ENCODE data around the gene SLC45A2.

The SLC45A2 gene

GRCh38 chr5:34008802-34009201 lies 24.3 kb upstream of the SLC45A2 start:
- Histone ChIP-seq H3K27ac (ENCODE audit: low read depth, low read length) (peak overlapping the region; percentile 89), H3K9ac (ENCODE audit: low read length in 5 of 5) (peak overlapping the region in 4 of 5 donors; percentile 21 to 94 (median 82)), H3K27me3 (ENCODE audit: control insufficient read depth in 5 of 5, insufficient read depth in 4 of 5, low read length in 5 of 5) (no peaks in the 10 kb centered on the region), H3K4me3 (ENCODE audit: low read depth in 1 of 5, low read length in 5 of 5) (peak overlapping the region; percentile 79 to 99 (median 96)), H3K4me1 (ENCODE audit: control insufficient read depth in 5 of 5, insufficient read depth in 5 of 5, low read length in 5 of 5) (peaks cover 6 to 36% (median 32%) of the 10 kb centered on the region in 5 donors), H3K36me3 (ENCODE audit: control insufficient read depth in 5 of 5, insufficient read depth in 5 of 5, low read length in 5 of 5) (peaks cover 0 to 7% (median 3%) of the 10 kb centered on the region in 5 donors), H3K9me3 (ENCODE audit: control insufficient read depth in 5 of 5, low read length in 5 of 5) (no peaks in the 10 kb centered on the region)

GRCh38 chr5:34007621-34008600 lies 23.4 kb upstream of the SLC45A2 start, which contains the start of gene AMACR:
Gene AMACR (minus strand): TSS chr5:34008050. CDS start chr5:34008019, 31 bp downstream.
- no peaks in the 10 kb centered on the region for H3K9me3 ChIP-seq (ENCODE audit: control insufficient read depth in 5 of 5, low read length in 5 of 5)
- no peaks in the 10 kb centered on the region for H3K27me3 ChIP-seq (ENCODE audit: control insufficient read depth in 5 of 5, insufficient read depth in 4 of 5, low read length in 5 of 5)
- peaks cover 5 to 16% (median 9%) of the 10 kb centered on the region in 5 donors for H3K36me3 ChIP-seq (ENCODE audit: control insufficient read depth in 5 of 5, insufficient read depth in 5 of 5, low read length in 5 of 5)
- H3K4me3 ChIP-seq (ENCODE audit: low read depth in 1 of 5, low read length in 5 of 5) = peak within 1 kb of the TSS; percentile 79 to 99 (median 96)
- peak within 1 kb of the TSS; percentile 89 for H3K27ac ChIP-seq (ENCODE audit: low read depth, low read length)
- H3K4me1 ChIP-seq (ENCODE audit: control insufficient read depth in 5 of 5, insufficient read depth in 5 of 5, low read length in 5 of 5) = peaks cover 6 to 34% (median 30%) of the 10 kb centered on the region in 5 donors
- H3K9ac ChIP-seq (ENCODE audit: low read length in 5 of 5) = peak within 1 kb of the TSS; percentile 78 to 94 (median 86)

- peak overlapping the region; percentile 78 to 94 (median 86) for H3K9ac ChIP-seq (ENCODE audit: low read length in 5 of 5)
- no peaks in the 10 kb centered on the region for H3K27me3 ChIP-seq (ENCODE audit: control insufficient read depth in 5 of 5, insufficient read depth in 4 of 5, low read length in 5 of 5)
- H3K4me1 ChIP-seq (ENCODE audit: control insufficient read depth in 5 of 5, insufficient read depth in 5 of 5, low read length in 5 of 5) = peaks cover 6 to 27% (median 26%) of the 10 kb centered on the region in 5 donors
- peaks cover 5 to 23% (median 11%) of the 10 kb centered on the region in 5 donors for H3K36me3 ChIP-seq (ENCODE audit: control insufficient read depth in 5 of 5, insufficient read depth in 5 of 5, low read length in 5 of 5)
- H3K9me3 ChIP-seq (ENCODE audit: control insufficient read depth in 5 of 5, low read length in 5 of 5) = no peaks in the 10 kb centered on the region
- H3K4me3 ChIP-seq (ENCODE audit: low read depth in 1 of 5, low read length in 5 of 5) = peak overlapping the region; percentile 76 to 99 (median 90)
- peak overlapping the region; percentile 89 for H3K27ac ChIP-seq (ENCODE audit: low read depth, low read length)
Measured at GRCh38 chr5:34007201-34007620, 22.7 kb upstream of the SLC45A2 start.

GRCh38 chr5:34005681-34006080 lies 21.2 kb upstream of the SLC45A2 start:
- Histone ChIP-seq H3K27ac (ENCODE audit: low read depth, low read length) (no peak overlapping the region), H3K36me3 (ENCODE audit: control insufficient read depth in 5 of 5, insufficient read depth in 5 of 5, low read length in 5 of 5) (peaks cover 5 to 34% (median 11%) of the 10 kb centered on the region in 5 donors), H3K27me3 (ENCODE audit: control insufficient read depth in 5 of 5, insufficient read depth in 4 of 5, low read length in 5 of 5) (no peaks in the 10 kb centered on the region), H3K9me3 (ENCODE audit: control insufficient read depth in 5 of 5, low read length in 5 of 5) (no peaks in the 10 kb centered on the region), H3K4me3 (ENCODE audit: low read depth in 1 of 5, low read length in 5 of 5) (no peak overlapping the region), H3K9ac (ENCODE audit: low read length in 5 of 5) (no peak overlapping the region), H3K4me1 (ENCODE audit: control insufficient read depth in 5 of 5, insufficient read depth in 5 of 5, low read length in 5 of 5) (peaks cover 6 to 20% (median 20%) of the 10 kb centered on the region in 5 donors)

GRCh38 chr5:34005211-34005610 lies 20.7 kb upstream of the SLC45A2 start:
- Histone ChIP-seq H3K4me1 (ENCODE audit: control insufficient read depth in 5 of 5, insufficient read depth in 5 of 5, low read length in 5 of 5) (peaks cover 6 to 20% (median 20%) of the 10 kb centered on the region in 5 donors), H3K4me3 (ENCODE audit: low read depth in 1 of 5, low read length in 5 of 5) (no peak overlapping the region), H3K36me3 (ENCODE audit: control insufficient read depth in 5 of 5, insufficient read depth in 5 of 5, low read length in 5 of 5) (peaks cover 5 to 36% (median 11%) of the 10 kb centered on the region in 5 donors), H3K27ac (ENCODE audit: low read depth, low read length) (no peak overlapping the region), H3K9ac (ENCODE audit: low read length in 5 of 5) (no peak overlapping the region), H3K27me3 (ENCODE audit: control insufficient read depth in 5 of 5, insufficient read depth in 4 of 5, low read length in 5 of 5) (no peaks in the 10 kb centered on the region), H3K9me3 (ENCODE audit: control insufficient read depth in 5 of 5, low read length in 5 of 5) (no peaks in the 10 kb centered on the region)

GRCh38 chr5:34003941-34004340 lies 19.4 kb upstream of the SLC45A2 start:
- Histone ChIP-seq H3K4me1 (ENCODE audit: control insufficient read depth in 5 of 5, insufficient read depth in 5 of 5, low read length in 5 of 5) (peaks cover 6 to 19% (median 19%) of the 10 kb centered on the region in 5 donors), H3K27me3 (ENCODE audit: control insufficient read depth in 5 of 5, insufficient read depth in 4 of 5, low read length in 5 of 5) (no peaks in the 10 kb centered on the region), H3K27ac (ENCODE audit: low read depth, low read length) (no peak overlapping the region), H3K36me3 (ENCODE audit: control insufficient read depth in 5 of 5, insufficient read depth in 5 of 5, low read length in 5 of 5) (peaks cover 5 to 39% (median 11%) of the 10 kb centered on the region in 5 donors), H3K9ac (ENCODE audit: low read length in 5 of 5) (no peak overlapping the region), H3K9me3 (ENCODE audit: control insufficient read depth in 5 of 5, low read length in 5 of 5) (no peaks in the 10 kb centered on the region), H3K4me3 (ENCODE audit: low read depth in 1 of 5, low read length in 5 of 5) (no peak overlapping the region)

GRCh38 chr5:34002629-34003328 lies 18.3 kb upstream of the SLC45A2 start:
- Histone ChIP-seq H3K36me3 (ENCODE audit: control insufficient read depth in 5 of 5, insufficient read depth in 5 of 5, low read length in 5 of 5) (peaks cover 7 to 46% (median 11%) of the 10 kb centered on the region in 5 donors), H3K9ac (ENCODE audit: low read length in 5 of 5) (no peak overlapping the region), H3K9me3 (ENCODE audit: control insufficient read depth in 5 of 5, low read length in 5 of 5) (no peaks in the 10 kb centered on the region), H3K4me1 (ENCODE audit: control insufficient read depth in 5 of 5, insufficient read depth in 5 of 5, low read length in 5 of 5) (peaks cover 6 to 13% (median 12%) of the 10 kb centered on the region in 5 donors), H3K4me3 (ENCODE audit: low read depth in 1 of 5, low read length in 5 of 5) (no peak overlapping the region), H3K27me3 (ENCODE audit: control insufficient read depth in 5 of 5, insufficient read depth in 4 of 5, low read length in 5 of 5) (no peaks in the 10 kb centered on the region), H3K27ac (ENCODE audit: low read depth, low read length) (no peak overlapping the region)

GRCh38 chr5:34001241-34001841 lies 16.8 kb upstream of the SLC45A2 start:
- H3K27me3 ChIP-seq (ENCODE audit: control insufficient read depth in 5 of 5, insufficient read depth in 4 of 5, low read length in 5 of 5) = no peaks in the 10 kb centered on the region
- no peak overlapping the region for H3K4me3 ChIP-seq (ENCODE audit: low read depth in 1 of 5, low read length in 5 of 5)
- H3K9ac ChIP-seq (ENCODE audit: low read length in 5 of 5) = no peak overlapping the region
- no peaks in the 10 kb centered on the region for H3K9me3 ChIP-seq (ENCODE audit: control insufficient read depth in 5 of 5, low read length in 5 of 5)
- H3K27ac ChIP-seq (ENCODE audit: low read depth, low read length) = no peak overlapping the region
- H3K4me1 ChIP-seq (ENCODE audit: control insufficient read depth in 5 of 5, insufficient read depth in 5 of 5, low read length in 5 of 5) = peaks cover 0 to 7% (median 6%) of the 10 kb centered on the region in 5 donors
- H3K36me3 ChIP-seq (ENCODE audit: control insufficient read depth in 5 of 5, insufficient read depth in 5 of 5, low read length in 5 of 5) = peaks cover 7 to 46% (median 11%) of the 10 kb centered on the region in 5 donors

GRCh38 chr5:33999978-34000377 lies 15.5 kb upstream of the SLC45A2 start:
- Histone ChIP-seq H3K27ac (ENCODE audit: low read depth, low read length) (no peak overlapping the region), H3K4me3 (ENCODE audit: low read depth in 1 of 5, low read length in 5 of 5) (no peak overlapping the region), H3K27me3 (ENCODE audit: control insufficient read depth in 5 of 5, insufficient read depth in 4 of 5, low read length in 5 of 5) (no peaks in the 10 kb centered on the region), H3K4me1 (ENCODE audit: control insufficient read depth in 5 of 5, insufficient read depth in 5 of 5, low read length in 5 of 5) (peaks cover 0 to 5% (median 4%) of the 10 kb centered on the region in 5 donors), H3K9me3 (ENCODE audit: control insufficient read depth in 5 of 5, low read length in 5 of 5) (no peaks in the 10 kb centered on the region), H3K9ac (ENCODE audit: low read length in 5 of 5) (no peak overlapping the region), H3K36me3 (ENCODE audit: control insufficient read depth in 5 of 5, insufficient read depth in 5 of 5, low read length in 5 of 5) (peaks cover 7 to 47% (median 11%) of the 10 kb centered on the region in 5 donors)

All from subcutaneous abdominal adipose tissue (tissue), 5 donors.